Activated gamma-delta T cell treated with Interleukin-2 at 50 U/mL for 16 hours (primary cell): ENCODE results near the gene XPO5.
"Not testable (repeated sequence)": the region's sequence is repeated elsewhere in the genome, so short reads cannot be mapped to it uniquely, and the experiment has no call there.

Experiments used
- DNase-seq: peaks from one replicate; pipeline ENCODE4 v3.0.0-alpha.2; 2020

The XPO5 gene

DNA sequence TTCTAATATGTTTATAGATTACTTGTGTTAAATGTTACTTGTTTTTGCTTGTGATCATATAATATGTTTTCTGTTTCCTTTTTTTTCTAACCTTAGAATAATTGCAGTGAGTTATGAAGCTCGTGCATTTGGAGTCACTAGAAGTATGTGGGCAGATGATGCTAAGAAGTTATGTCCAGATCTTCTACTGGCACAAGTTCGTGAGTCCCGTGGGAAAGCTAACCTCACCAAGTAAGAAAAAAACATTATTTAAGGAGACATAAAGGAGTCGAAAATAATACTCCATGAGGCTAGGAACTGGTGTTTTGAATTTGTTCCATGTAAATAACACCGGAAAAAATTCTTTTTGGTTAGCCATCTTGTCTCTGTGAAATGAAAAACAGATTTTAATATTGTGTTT, 7.1 kb upstream of the XPO5 start:
- DNase-seq, result no peak

DNA sequence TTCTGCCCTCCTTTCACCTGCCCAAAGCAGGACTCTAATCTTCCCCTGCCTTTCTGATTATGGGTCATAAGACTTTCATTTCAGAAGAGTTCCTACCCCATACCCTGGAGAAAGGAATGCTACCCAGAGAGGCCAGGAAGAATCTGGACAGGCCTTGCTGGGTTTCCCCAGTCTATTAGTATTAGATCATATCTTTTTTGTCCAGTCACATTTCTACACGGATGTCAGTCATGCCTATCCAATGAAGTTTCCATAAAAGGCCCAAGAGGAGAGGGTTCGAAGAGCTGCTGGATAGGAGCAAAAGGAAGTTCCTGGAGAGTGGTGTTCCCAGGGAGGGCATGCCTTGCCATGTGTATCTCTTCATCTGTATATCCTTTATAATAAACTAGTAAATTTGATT, 3.3 kb upstream of the XPO5 start:
- DNase-seq, result no peak

DNA sequence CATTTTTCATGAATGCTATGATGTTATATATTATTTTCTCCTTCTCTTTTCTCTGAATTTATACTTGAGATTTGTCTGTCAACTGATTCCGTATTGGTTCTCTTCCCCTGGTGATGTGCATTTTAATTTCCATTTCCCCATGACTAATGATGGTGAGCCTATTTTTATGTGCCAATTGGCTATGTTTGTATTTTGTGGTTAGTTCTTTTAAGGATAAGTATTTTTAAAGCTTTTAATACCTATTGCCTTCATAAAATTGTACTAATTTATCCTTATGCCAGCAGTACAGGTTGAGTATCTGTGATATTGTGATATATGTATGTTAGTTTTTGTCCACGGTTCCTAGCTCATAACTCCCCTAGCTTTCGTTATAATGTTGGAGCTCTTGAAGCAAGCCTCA, 2.9 kb upstream of the XPO5 start:
- no peak for DNase-seq

DNA sequence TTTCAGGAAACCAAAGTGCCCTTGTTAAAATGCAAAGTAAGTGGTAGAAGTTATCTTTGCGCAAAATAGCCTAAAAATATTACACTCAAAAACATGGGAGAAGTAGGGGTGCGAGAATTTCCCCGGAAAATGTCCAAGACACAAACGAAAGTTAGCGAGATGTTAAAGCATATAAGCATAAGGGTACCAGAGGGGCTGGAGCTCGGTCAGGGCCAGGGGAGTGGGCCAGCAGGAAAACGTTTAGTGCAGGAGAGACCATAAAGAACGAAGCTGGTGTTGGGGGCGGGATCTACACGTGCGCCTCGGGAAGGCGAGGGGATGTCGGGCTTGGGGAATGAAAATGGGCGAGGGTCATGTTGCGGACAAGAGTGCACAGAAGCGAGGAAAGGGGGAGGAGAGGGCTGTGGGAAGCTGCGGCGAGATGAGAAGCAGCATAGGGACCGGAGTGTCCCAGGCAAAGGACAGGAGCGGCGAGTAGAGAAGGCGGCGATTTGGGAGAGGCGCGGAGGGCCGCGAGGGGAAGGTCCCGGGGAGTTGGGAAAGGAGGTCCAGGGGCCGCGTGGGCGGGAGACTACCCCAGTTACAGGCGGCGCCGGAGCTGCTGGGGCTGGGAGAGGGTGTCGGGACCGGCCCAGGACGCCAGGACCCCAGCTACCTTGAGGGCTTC, 600 bp downstream of the XPO5 start:
- DNase-seq, result no peak

DNA sequence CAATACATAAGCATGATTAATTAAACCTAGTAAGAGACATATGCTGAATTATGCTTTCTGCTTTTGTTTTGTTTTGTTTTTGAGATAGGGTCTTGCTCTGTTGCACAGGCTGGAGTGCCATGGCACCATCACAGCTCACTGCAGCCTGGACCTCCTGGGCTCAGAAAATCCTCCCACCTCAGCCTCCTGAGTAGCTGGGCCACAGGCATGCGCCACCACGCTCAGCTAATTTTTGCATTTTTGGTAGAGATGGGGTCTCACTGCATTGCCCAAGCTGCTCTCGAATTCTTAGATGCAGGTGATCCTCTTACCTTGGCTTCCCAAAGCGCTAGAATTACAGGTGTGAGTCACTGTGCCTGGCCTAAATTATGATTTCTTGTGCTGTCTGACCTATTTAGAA, 3.8 kb downstream of the XPO5 start:
- DNase-seq, result no peak

DNA sequence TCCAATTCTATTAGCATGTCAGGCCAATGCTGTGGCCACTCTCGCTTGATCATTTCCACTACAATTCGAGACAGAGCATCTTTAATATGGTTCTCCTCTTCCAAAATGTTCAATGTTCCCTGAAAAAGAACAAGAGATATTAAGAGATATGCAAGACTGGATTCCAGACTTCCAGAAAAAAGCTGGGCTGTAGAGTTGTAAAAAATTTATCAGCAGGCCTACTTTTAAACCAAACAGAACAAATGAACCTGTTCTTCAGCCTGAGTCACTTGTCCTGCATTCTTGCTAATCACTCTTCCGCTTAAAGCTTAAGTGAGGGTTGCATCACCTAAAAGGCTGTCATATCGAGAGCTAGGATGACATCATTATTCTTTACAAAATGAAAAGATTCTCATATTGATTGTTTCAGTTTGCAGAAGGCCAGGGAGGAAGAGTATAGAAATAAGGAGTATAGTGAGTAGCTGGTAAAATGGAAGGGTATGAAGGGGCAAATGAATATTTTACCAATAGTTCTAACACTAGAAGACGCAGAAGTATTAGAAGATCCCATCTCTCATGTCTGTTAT, 4.9 kb downstream of the XPO5 start:
- DNase-seq, result no peak

DNA sequence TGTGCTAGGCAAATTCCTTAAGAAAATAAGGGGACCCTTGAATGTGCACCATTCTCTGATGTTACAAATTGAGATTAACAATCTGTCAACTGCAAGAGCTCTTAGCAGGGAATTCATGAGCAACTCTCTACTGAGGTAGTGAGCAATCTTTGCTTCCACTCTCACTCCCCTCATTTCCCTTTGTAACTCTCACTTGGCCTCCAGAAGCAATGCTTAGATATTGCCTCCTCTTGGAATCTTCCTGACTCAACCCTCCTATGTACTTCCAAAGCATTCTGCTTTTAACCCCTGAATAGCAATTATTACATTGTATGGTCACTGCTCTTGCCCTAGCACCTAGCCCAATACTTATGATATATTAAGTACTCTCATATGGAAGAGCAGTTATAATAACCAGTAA, 16.5 kb downstream of the XPO5 start:
- DNase-seq, result no peak

DNA sequence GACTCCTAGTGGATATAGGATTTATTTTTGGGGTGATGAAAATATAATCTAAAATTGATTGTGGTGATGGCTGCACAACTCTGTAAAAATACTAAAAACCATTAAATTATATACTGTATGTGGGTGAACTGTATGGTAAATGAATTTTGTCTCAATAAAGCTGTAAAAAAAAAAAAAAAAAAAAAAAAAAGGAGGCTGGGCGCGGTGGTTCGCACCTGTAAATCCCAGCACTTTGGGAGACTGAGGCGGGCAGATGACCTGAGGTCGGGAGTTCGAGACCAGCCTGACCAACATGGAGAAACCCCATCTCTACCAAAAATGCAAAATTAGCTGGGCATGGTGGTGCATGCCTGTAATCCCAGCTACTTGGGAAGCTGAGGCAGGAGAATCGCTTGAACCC, 18.2 kb downstream of the XPO5 start:
- not testable (repeated sequence) for DNase-seq

DNA sequence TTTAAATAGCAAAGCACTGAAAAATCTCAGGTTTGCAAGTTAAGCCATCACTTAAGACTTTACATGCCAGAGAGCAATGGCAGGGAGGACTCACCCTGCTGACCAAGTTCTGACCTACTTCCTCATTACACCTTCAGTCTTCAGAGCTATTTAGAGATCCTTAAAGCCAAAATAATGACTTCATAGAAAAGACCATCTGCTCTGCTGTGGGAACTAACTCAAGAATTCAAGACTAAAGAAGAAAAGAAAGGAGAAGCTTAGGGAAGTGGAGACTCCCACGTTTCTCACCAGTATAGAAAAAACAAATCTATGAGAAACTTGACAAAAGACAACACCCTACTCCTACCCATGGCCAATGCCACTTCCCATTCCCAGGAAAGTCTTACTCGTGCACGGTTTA, 28.6 kb downstream of the XPO5 start:
- no peak for DNase-seq

DNA sequence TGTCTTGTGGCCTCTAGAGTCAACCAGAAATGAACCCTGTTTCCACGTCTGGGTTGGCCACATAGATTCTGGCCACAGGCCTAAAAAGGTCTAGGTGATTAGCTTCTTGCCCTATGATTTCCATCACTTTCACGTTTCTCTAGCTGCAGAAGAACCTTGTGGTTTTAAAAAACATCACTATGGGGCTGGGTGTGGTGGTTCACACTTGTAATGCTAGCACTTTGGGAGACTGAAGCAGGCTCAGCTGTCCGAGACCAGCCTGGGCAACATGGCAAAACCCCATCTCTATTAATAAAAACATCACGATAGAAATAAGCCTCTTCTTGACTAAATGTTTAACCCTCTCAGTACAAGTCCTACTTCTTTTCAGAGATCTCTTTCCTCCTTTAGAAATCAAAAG, 31.4 kb downstream of the XPO5 start:
- no peak for DNase-seq

DNA sequence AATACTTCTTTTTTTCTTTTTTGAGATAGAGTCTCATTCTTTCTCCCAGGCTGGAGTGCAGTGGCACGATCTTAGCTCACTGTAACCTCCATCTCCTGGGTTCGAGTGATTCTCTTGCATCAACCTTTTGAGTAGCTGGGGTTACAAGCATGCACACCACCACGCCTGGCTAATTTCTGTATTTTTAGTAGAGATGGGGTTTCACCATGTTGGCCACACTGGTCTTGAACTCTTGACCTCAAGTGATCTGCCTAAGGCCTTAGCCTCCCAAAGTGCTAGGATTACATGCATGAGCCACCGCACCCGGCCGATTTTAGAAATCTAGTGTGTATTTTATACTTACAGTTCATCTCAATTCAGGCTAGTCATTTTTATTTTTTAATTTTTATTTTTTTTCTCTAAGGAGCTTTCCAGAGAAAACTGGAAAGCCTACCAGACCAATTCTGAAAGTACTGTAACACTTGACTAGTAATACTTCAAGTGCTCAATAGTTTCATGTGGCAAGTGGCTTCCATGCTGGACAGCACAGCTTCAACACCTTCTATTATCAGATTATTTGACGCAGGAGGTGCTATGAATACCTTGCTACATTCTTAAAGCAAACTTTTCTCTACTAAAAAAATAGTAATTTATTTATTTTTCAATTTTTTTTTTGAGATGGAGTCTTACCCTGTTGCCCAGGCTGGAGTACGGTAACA, 33.9 kb downstream of the XPO5 start:
- DNase-seq, result no peak

DNA sequence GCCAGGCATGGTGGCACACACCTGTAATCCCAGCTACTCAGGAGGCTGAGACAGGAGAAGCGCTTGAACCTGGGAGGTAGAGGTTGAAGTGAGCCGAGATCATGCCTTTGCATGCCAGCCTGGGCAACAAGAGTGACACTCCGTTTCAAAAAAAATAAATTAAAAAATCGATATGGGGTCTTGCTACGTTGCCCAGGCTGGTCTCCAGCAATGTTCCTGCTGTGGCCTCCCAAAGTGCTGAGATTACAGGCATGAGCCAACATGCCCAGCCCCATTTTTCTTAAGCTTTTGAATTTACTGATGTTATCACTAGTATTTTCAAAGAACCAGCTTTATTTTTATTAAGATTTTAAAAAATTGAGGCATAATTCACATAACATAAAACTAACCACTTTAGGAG, 35.3 kb downstream of the XPO5 start:
- DNase-seq, result no peak

DNA sequence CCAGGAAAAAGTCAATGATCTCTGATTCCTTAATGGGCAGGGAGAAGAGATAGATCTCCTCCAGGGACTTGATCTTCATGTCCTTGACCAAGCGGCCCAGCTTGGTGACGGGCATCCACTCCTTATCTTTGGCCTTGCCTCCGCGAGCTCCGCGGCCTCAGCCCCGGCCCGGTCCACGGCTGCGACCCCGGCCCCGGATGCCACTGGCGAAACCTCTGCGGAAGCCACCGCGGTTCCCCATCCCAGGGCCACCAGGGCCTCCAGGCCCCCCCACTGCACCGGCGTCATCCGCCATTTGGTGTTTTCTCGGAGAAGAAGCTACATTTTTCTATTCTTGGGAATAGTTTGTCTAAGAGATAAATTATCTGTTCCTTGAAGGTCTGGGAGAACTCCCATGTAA, 36.4 kb downstream of the XPO5 start:
- DNase-seq, result not testable (repeated sequence)

DNA sequence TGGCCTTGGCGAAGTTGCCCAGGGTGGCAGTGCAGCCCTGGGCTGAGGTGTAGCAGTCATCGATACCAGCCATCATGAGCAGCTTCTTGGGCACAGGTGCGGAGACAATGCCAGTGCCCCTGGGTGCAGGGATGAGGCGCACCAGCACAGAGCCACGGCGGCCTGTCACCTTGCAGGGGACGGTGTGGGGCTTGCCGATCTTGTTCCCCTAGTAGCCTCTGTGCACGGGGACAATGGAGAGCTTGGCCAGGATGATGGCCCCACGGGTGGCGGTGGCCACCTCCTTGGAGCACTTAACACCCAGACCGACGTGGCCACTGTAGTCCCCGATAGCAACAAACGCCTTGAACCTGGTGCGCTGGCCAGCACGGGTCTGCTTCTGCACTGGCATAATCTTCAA, 36.9 kb downstream of the XPO5 start:
- DNase-seq, result not testable (repeated sequence)

DNA sequence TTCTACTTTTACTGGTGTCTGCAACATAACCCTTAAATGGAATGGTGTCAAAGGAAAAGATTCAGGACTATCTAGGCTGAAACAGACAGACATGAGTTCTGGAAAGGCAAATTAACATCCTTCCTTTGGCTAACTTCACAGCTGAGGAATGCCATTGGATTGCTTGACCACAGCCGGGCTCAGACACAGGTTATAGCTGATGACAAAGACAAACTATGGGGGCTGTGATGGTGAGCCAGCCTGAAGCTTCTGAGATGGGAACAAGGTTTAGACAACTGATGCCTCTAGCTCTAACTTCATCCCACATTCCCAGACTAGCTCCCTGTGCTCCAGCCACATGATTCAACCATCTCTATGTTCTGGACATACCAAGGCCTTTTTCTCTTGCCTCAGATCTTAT, 43.6 kb downstream of the XPO5 start:
- DNase-seq, result no peak

DNA sequence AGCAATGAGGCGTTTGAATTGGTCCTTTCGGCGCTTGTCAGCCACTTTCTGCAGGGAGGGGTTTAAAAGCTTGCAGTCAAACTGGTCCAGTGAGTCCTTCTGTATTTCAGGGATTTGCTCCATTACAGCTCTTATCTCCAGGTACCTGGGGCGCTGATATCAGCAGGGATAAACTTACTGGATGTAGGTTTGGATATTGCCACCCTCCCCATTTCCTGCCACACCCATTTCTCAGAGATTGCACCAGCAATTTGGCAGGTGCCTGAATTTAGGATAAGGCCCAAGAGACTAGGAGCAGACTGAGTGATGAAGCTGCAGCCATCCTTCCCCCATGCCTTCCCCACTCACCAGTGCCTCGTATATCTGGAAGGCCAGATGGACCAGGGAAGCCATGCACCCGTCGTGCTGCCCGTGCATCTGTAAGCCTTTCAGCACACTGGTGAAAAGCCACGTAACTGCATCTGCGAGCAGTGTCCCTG, 51.3 kb downstream of the XPO5 start:
- no peak for DNase-seq

DNA sequence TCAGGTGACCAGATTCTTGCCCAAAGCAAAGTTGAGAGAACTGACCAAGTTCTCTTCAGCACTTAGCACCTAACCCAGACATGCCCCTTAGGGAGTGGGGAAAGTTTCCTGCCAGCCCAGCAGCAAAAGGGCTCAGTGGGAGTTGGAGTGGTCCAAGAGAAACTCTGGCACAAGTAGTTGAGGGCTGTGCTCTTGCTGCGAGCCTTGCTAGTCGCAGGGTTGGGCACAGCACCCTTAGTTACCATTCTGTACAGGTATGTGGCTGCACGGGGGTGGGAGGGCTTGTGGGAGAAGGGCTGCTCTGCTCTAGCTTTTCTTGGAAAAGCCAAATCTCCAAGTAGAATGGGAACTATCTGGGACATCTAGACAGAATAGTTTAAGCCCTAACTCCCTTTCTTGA, 52.6 kb downstream of the XPO5 start:
- DNase-seq, result no peak

DNA sequence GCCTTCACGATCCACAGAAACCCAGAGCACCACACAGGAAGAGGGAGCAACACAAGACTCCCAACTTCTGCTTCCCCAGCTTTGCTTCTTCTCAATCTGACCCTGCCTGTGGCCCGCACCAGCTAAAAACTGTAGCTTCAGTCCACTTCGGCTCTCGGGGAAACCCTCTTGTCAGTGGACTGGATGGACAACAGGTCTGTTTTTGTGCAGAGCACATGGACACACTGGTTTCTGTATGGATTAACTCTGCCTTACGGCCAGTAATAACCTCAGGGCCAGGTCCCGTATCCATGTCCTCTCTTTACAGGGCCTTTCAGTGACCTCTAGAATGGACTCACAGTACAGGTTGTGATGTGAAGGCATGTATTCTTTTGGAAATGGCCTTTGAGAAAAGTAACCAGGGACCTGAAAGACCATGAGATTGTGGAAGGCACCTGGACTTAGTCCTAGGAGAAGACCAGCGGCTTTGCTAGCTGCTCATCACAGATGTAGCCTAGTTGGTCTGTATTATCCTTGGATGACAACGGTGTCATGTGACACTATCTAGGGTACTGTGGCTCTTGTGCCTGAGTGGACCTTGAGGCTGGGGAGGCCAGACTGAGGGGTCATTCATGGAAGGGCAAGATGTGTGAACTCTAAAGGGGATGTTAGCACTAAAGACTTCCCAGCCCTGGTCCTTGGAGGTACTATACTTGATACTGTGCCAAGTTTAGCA, 53.1 kb downstream of the XPO5 start:
- no peak for DNase-seq

DNA sequence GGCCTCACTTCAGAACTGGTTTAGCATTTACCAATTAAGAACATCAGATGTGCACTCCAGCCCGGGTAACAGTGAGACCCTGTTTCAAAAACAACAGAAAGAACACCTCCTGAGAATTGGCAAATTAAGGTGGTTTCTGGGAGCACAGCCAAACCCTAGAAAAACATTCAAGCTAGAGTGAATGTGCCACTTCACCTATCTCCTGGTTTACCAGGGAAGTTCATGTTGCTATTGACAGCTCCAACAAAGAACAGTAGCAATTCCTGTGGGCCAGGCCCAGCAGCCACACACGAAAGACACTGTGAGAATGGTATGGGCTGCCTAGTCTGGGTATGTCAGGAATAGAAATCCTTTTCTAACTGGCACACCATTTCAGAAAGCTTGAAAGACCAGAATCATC, 54.0 kb downstream of the XPO5 start:
- no peak for DNase-seq

DNA sequence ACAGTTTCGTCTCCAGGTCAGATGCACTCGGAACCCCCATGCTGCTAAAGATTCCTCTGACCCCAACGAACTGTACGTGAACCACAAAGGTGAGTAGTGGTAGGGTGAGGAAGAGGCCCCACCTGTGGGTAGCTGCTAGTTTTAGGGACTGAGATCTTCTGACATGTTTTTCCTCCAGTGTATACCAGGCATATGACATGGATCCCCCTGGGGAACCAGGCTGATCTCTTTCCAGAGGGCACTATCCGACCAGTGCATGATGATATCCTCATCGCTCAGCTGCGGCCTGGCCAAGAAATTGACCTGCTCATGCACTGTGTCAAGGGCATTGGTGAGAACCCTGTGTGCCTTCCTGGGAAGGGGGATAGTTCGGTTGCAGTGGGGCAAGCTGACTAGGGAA, 55.7 kb downstream of the XPO5 start:
- DNase-seq, result no peak

DNA sequence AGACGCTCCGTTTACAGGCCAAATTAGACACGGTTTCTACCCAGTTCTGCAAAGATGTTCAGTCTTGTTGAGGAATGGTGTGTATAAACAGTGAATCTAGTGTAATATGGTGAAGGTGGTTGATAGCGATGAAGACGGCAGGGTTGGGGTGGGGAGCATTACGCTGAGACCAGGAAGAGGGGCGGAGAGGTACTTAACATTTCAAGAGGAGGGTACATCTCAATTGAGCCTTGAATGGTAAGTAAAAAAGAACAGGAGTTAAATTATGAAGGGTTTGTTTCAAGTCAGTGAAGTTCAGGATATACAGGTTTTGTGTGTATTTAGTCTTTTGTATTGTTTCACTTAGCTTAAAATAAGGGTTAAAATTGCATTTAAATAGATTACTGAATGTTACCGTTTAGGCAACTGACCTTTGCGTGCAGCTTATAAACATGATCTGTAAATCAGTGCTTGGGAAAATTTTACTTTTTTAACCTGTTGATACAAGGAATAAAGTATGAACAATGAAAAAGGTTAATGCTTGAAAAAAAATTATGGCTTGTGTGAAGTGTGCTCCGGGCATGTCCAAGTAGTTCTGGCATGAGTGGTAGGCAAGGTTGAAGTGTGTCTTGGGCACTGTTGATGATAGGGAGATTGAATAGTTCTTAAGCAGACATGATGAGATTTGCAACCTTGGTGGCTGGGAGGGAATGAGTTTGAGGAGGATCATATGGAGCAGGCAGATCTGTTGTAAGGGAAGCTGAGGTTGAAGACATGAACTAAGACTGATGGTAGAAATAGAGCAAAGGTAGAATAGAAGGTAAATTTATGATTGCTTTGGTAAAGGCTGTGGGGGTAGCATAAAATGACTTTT, 58.1 kb downstream of the XPO5 start:
- no peak for DNase-seq

DNA sequence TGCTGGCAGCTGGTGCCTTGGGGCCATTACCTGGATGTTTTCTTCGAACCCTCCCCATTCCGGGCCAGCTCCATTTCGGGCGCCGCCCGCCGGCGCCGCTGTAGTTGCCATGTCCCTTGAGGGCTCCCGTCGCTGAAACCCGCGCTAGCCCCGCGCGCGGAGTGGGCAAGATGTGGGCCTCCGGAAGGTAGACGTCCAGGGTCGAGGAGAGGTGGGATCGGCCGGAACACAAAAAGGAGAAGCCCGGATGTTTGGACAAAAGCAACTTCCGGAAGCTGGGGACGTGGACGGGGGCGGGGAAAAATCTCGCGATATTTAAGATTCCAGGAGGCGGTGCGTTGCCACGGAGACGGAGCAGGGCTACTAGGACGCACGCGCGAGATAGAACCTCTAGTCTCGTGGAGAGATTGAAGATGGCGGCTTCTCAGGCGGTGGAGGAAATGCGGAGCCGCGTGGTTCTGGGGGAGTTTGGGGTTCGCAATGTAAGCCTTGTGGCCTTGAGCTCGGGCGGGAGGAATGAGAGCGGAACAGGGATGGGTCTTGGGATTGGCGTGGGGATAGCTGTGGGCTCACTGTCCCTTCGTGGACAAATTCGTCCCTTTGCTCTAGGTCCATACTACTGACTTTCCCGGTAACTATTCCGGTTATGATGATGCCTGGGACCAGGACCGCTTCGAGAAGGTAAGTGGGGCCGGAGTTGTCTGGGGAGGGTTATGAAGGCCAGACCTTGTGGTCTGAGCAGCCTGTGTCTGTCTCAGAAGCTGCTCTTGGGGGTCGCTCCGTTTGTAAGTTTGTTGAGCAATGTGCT, 58.9 kb downstream of the XPO5 start, which contains the start of the genes POLR1C and YIPF3:
POLR1C (plus strand) TSS at position 393 of the 808 bp plus-strand sequence; CDS start at position 414, 21 bp downstream.
YIPF3 (minus strand) TSS at position 230 of the 808 bp plus-strand sequence; CDS start at position 111, 119 bp downstream.
- peak; percentile 97 for DNase-seq
